Measurements from ENCODE around the gene CPNE7.

Gene CPNE7

DNA sequence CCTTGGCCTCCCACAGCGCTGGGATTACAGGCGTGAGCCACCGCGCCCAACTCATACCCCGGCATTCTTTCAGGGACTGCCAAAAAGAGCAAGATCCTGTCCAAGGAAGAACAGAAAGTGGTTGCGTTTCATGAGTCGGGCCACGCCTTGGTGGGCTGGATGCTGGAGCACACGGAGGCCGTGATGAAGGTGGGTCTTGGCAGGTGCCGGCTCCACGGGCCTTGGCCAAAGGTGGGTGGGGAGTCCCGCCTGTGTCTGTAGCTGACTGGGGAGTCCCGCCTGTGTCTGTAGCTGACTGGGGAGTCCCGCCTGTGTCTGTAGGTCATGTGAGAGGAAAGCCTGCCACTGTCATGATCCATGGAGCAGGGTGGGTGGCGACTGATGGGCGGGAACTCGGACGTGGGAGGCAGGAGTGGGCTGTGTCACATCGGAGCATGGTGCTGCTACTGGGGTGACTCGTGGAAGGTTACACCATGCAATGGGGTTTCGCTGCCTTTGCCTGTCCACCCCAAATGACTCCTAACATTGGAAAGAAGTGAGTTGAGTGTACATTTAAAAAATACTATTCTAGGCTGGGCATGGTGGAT, 25.0 kb upstream of the CPNE7 start:
- DNase-seq = peak; percentile 26

DNA sequence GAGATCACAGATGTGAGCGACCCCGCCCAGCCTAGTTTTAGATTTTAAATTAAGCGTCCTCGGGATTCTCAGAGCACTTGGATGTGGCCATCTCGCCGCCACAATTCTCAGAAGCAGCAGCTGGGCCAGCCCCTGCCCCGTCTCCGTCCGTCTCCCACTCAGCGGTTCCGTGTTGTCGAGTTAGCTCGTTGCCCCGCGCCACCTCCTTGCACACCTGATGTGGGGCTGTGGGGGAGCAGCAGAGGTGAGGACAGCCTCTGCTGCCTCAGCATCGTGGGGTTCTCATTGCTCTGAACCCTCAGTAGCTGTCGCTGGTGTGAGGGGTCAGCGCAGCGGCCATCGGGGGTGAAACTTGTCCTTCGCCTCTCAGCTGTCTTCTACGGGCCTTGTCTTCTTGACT, 23.2 kb upstream of the CPNE7 start:
- no peak for DNase-seq

DNA sequence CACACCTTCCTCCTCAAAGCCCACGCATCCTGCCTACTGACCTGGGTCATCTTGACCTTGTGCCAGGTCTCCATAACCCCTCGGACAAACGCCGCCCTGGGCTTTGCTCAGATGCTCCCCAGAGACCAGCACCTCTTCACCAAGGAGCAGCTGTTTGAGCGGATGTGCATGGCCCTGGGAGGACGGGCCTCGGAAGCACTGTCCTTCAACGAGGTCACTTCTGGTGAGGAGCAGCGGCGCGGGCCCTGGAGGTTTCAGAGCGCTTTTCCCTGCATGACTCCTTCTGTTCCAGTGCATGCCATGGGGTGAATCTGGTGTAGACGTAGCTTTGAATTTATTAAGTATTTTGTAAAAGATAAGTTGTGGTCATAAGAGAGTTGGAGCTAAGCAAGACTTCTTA, 22.6 kb upstream of the CPNE7 start:
- DNase-seq = no peak

- DNase-seq = no peak
Observed at GRCh38 chr16:89553733-89554132, 21.8 kb upstream of the CPNE7 start.

DNA sequence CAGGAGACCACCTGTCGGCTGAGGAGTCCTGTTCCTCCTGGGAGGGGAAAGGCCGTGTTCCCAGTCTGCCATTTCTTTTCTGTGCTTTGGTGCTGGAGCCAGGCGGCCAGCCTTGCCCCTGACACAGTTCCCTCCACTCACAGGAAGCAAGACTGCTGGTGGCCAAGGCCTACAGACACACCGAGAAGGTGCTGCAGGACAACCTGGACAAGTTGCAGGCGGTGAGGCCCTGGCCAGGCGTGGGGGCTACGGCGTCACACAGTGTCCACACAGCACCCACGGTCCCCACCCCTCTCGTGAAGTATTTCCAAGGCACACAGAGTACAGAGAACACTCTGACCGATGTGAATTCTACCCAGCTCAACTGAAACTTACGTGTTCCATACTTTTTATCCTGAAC, 21.2 kb upstream of the CPNE7 start:
- no peak for DNase-seq

- DNase-seq = no peak
Observed at GRCh38 chr16:89555265-89555664, 20.3 kb upstream of the CPNE7 start.

- DNase-seq = no peak
Observed at GRCh38 chr16:89555780-89556179, 19.8 kb upstream of the CPNE7 start.

DNA sequence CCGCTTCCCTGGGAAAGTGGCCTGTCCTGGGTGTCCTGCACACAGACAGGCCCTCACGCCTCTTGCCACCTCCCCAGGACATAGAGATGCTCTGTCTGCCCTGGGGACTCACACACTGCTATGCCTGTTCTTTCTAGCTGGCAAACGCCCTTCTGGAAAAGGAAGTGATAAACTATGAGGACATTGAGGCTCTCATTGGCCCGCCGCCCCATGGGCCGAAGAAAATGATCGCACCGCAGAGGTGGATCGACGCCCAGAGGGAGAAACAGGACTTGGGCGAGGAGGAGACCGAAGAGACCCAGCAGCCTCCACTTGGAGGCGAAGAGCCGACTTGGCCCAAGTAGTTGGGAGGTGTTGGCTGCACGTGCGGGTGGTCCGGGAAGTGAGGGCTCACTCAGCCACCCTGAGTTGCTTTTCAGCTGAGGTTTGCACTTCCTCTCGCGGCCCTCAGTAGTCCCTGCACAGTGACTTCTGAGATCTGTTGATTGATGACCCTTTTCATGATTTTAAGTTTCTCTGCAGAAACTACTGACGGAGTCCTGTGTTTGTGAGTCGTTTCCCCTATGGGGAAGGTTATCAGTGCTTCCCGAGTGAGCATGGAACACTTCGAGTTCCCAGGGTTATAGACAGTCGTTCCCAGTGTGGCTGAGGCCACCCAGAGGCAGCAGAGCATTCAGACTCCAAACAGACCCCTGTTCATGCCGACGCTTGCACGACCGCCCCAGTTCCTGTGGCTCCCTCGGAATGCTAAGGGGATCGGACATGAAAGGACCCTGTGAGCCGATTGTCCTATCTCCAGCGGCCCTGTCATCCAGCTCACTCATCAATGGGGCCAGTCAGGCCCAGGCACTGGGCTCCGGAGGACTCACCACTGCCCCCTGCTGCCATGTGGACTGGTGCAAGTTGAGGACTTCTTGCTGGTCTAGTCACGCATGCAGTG, 18.5 kb upstream of the CPNE7 start:
- DNase-seq = peak; percentile 84

DNA sequence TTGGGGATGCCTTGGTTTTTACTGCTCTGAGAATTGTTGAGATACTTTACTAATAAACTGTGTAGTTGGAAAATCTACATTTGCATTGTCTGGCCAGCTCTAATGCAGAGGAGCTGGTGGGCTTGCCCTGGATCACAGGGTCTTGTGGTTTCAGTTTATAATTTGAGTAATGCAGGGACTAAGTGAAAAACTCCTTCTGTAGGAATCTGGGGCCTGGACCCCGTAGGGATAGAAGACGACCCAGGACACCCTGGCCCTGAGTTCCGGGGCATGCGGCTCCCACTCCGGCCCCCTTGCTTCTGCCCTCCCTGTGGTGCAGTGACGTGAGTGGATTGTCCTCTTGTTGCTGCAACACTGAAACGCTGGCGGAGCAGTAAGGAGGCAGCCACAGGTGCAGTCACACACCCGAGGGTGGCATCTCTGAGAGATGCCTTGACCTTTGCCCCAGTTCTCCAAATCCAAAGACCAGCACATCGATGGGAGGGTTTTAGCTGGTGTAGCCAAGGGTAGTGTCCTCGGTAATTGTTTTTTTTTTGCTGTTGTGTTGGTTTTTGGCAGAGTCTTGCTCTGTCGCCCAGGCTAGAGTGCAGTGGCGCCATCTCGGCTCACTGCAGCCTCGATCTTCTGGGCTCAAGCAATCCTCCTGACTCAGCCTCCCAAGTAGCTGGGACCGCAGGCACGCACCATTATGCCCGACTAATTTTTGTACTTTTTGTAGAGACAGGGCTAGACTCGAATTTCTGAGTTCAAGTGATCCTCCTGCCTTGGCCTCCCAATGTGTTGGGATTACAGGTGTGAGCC, 17.7 kb upstream of the CPNE7 start:
- DNase-seq = no peak

DNA sequence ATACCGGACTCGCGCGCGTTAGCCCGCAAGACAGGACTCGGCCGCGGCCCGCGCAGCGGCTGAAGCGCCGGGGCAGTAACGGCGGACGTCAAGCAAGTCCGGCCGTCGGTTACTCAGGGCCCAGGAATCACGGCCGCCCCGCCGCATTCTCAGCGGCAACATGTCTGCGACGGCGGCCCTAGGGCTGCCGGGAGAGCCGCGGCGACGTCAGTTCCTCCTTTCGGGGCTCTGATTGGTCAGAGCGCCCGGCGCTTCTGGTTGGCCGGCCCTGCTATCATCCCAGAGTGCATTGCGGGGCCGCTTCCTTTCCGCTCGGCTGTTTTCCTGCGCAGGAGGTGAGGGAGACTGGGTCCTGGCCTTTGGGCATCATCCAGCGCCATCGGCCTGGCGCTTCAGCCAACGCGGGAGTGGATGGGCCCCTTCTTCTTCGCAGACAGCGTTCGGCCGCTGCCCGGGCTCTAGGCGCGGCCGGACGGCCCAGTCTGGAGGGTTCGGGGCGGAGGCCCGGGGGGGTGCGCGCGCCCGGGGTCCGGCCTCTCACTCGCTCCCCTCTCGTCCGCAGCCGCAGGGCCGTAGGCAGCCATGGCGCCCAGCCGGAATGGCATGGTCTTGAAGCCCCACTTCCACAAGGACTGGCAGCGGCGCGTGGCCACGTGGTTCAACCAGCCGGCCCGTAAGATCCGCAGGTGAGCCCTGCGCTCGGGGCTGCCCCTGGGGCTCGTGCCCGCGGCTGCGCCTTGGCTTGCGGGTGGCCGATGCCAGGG, 15.0 kb upstream of the CPNE7 start, which contains the start of gene RPL13:
TSS of gene RPL13 (plus strand) at position 305 of the 764 bp plus-strand sequence. CDS start at position 583, 278 bp downstream.
- DNase-seq = peak; percentile 97

DNA sequence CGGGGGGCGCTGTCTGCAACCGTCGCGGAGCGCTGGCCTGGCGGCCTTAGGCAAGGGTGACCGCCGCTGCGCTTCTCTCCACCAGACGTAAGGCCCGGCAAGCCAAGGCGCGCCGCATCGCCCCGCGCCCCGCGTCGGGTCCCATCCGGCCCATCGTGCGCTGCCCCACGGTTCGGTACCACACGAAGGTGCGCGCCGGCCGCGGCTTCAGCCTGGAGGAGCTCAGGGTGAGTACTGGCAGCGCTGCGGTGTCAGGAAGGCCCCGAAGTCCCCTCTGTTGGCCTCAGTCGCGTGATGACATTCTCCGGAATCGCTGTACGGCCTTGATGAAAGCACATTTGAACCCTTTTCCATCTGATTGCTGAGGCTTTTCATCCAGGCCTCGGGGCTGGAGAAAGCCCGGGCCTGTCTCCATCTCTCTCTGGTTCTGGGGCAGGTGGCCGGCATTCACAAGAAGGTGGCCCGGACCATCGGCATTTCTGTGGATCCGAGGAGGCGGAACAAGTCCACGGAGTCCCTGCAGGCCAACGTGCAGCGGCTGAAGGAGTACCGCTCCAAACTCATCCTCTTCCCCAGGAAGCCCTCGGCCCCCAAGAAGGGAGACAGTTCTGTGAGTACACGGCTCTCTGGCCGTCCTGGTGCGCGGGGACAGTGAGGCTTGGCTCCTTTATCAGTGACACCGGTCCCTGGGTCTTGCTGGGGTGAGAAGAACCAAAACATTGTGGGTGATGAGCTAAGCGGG, 14.2 kb upstream of the CPNE7 start:
- peak; percentile 23 for DNase-seq

DNA sequence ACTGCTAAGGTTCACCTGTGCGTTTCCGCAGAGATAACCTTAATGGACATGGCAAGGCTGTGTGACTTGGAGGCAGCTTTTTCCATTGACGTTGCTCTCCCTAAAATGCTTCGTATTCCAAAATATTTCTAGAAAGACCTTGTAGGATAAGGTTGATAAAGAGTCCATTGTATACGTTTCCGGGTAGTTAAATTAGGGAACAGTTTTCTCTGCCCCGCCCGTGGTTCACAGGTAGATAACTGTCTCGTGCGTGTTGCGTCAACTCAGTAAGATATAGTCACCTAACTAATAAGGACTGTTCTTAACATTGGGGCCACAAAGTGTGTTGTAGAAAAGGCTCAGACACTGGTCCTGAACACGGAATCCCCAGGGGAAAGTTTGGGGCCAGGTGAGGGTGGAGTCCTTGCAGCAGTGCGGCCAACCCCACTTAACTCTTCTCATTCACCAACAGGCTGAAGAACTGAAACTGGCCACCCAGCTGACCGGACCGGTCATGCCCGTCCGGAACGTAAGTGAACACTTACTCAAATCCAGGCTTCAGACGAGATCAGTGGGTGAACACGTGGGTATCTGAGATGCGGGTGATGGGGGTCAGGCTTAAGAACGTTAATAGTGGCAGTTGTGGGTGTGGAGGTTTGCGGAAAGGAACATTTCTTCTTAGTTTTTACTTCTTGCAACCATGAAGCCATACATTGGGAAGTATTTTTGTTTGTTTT, 13.5 kb upstream of the CPNE7 start:
- no peak for DNase-seq

DNA sequence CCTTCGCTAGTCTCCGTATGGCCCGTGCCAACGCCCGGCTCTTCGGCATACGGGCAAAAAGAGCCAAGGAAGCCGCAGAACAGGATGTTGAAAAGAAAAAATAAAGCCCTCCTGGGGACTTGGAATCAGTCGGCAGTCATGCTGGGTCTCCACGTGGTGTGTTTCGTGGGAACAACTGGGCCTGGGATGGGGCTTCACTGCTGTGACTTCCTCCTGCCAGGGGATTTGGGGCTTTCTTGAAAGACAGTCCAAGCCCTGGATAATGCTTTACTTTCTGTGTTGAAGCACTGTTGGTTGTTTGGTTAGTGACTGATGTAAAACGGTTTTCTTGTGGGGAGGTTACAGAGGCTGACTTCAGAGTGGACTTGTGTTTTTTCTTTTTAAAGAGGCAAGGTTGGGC, 12.6 kb upstream of the CPNE7 start:
- no peak for DNase-seq

DNA sequence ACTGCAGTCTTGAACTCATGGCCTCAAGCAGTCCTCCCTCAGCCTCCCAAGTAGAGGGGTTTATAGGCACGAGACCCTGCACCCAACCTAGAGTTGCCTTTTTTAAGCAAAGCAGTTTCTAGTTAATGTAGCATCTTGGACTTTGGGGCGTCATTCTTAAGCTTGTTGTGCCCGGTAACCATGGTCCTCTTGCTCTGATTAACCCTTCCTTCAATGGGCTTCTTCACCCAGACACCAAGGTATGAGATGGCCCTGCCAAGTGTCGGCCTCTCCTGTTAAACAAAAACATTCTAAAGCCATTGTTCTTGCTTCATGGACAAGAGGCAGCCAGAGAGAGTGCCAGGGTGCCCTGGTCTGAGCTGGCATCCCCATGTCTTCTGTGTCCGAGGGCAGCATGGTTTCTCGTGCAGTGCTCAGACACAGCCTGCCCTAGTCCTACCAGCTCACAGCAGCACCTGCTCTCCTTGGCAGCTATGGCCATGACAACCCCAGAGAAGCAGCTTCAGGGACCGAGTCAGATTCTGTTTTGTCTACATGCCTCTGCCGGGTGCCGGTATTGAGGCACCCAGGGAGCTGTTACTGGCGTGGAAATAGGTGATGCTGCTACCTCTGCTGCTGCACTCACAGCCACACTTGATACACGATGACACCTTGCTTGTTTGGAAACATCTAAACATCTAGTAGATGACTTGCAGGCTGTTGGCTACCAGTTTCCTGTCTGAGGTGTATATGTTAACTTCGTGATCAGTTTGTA, 11.7 kb upstream of the CPNE7 start:
- DNase-seq = no peak

DNA sequence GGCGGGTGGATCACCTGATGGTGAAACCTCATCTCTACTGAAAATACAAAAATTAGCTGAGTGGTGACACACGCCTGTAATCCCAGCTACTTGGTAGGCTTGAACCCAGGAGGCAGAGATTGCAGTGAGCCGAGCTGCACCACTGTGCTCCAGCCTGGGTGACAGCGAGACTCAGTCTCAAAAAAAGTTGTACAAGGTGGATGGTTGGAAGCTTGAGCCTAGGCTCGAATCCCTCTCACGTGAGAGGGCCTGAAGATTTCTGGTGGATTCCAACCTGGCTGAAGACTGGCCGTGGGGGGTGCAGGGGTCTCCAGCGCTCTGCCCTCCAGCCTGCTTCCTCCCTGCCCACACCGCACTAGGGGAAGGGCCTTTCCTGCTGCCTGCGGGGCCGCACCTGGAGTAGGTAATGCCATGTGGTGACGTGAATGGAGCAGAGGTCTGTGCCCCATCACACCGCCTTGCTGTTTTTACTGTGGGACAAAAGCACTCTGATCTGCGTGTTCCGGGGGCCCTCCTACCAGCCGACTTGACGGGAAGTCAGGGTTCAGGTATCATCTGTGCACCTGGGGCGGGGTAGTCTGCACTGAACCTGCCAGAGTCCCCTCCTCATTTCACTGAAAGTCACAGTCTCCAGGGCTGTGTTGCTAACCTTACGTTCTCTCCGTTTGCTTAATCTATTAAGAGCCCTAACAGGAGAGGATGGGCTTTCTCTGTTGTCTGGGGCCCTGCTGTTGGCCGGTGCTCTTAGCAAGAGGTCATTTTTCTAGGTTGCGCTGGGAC, 10.9 kb upstream of the CPNE7 start:
- DNase-seq = no peak

DNA sequence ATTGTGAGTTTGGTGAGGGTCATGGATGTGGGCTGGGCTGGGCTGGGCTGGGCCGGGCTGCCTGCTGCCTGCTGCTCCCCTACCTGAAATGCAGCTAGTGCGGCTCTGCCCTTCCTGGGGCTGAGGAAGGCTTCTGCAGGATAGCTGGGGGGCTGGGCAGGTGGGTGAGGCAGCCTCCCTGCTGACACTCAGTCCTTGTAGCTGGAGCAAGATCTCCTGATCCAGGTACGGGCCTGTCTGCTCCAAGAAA, 10.4 kb upstream of the CPNE7 start:
- no peak for DNase-seq

DNA sequence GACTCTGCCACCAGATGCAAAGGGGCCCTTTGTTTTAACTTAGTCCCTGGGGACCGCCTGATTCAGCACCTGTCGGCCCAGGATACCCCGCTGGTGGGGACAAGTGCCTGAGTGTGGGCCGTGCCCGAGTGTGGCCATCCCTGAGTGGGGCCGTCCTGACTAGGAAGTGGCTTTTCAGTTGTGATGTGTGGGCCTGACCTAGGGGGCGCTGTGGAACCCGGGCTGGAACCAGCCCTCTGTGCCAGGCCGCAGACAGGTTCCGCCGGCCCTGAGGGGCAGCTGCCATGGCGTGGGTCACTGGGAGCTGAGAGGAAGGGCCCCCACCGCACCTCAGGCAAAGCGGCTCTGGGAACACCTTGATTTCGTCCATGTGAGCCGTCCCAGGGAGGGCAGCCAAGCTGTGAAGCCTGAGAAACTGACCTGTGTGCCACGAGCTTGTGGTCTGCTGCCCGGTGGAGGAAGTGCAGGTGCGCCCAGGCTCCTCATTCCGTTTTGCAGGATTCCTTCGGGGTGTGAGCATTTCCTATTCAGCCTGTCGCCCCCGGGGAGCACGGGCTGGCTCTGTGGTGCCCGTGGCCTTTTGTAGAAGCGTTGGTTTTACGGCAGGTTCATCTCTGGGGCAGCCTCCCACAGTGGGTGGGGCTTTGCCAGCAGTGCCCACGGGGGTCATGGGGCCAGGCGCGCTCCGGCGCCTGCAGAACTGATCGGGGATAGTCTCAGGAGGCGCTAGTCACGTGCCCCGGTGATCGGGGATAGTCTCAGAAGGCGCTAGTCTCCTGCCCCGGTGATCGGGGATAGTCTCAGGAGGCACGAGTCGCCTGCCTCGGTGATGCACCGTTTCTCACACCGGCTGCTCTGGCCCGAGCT, 9.8 kb upstream of the CPNE7 start:
- DNase-seq = peak; percentile 50

DNA sequence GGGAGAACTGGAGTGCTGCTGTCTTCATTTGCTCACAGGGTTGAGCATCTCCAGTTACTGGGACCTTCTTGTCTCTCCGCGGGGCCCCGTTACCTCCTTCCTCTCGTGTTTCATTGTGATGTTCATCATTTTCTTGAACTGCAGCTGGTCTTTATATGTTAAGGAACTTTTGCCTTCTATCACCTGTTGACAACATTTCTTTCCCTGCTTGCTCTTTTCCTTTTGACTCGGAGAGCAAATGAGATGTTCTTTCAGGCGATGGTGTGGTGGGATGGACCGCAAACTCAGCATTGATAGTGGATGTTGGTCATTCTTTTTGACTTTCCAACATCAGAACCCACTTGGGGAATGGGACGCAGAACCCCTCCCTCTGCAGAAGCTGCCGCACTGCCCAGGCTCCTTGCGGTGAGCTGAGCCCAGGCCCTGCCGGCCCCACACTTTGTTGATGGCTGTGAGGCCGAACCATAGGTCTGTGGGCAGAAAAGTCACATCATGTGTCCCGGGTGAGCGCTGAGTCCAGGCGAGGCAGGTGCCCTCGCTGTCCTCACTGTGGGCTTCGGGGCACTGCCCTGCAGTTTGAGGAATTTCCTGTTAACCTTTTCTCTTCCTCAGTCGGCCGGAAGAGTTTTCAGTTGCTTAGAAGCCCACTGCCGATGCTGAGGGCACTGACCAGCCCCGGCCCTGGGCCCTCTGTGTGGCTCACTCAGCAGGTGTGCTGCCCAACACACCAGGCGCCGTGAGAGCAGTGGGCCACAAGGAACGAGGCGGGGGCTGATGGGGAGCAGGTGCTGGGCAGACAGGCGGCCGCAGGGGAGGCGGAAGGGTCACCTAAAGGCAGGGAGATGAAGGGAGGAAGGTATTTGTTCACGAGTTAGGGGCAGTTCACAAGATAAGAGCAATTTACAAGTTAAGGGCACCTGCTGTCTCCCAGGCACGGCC, 7.6 kb upstream of the CPNE7 start:
- no peak for DNase-seq
